Ectodermal cell (in vitro differentiated cells): Measurements from ENCODE around the gene STAC.
"Not testable (repeated sequence)": the region's sequence is repeated elsewhere in the genome, so short reads cannot be mapped to it uniquely, and the experiment has no call there.

Source experiments
- H3K27ac ChIP-seq: 2 replicates; pipeline ENCODE4 v1.7.0; 2013; ENCODE audit warnings: mild to moderate bottlenecking, low read depth, low read length; ENCODE audit not compliant: insufficient read depth, poor library complexity, severe bottlenecking
- H3K27me3 ChIP-seq: 2 replicates; pipeline ENCODE4 v1.7.0; 2013; ENCODE audit warnings: mild to moderate bottlenecking, low read length; ENCODE audit not compliant: insufficient read depth, control insufficient read depth, poor library complexity, severe bottlenecking
- H3K36me3 ChIP-seq: one replicate; pipeline ENCODE4 v1.7.0; 2013; ENCODE audit warnings: low read length; ENCODE audit not compliant: control insufficient read depth, insufficient read depth
- H3K4me1 ChIP-seq: one replicate; pipeline ENCODE4 v1.7.0; 2013; ENCODE audit warnings: low read length; ENCODE audit not compliant: control insufficient read depth, insufficient read depth
- H3K4me3 ChIP-seq: 2 replicates; pipeline ENCODE4 v1.7.0; 2013; ENCODE audit warnings: low read depth, low read length, control low read depth; ENCODE audit not compliant: insufficient read depth
- H3K9me3 ChIP-seq: 2 replicates; pipeline ENCODE4 v1.7.0; 2013; ENCODE audit warnings: mild to moderate bottlenecking, low read length, moderate library complexity; ENCODE audit not compliant: control insufficient read depth
- WGBS, 2 experiments: methylation state at CpG; one replicate each; pipeline ENCODE4 v1.1.7; 2013; ENCODE audit warnings: missing lambda C conversion rate in 2 of 2; 5-methylcytosine and 5-hydroxymethylcytosine counted together

Gene STAC

DNA sequence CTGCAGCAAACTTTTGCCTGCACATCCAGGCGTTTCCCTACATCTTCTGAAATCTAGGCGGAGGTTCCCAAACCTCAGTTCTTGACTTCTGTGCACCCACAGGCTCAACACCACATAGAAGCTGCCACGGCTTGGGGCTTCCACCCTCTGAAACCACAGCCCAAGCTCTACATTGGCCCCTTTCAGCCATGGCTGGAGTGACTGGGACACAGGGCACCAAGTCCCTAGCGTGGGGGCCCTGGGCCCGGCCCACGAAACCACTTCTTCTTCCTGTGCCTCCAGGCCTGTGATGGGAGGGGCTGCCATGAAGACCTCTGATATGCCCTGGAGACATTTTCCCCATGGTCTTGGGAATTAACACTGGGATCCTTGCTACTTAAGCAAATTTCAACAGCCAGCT is 91.7 kb downstream of the STAC start:
- H3K27ac ChIP-seq, H3K4me1 ChIP-seq, H3K27me3 ChIP-seq, H3K4me3 ChIP-seq, H3K36me3 ChIP-seq, H3K9me3 ChIP-seq: not testable (repeated sequence)
- WGBS, 2 experiments: 93 to 94% methylated on average over 6 of the region's 6 CpGs

GRCh38 chr3:36475558-36475957 is 95.3 kb downstream of the STAC start:
- 93 to 96% methylated on average over 2 of the region's 2 CpGs for WGBS, 2 experiments

DNA sequence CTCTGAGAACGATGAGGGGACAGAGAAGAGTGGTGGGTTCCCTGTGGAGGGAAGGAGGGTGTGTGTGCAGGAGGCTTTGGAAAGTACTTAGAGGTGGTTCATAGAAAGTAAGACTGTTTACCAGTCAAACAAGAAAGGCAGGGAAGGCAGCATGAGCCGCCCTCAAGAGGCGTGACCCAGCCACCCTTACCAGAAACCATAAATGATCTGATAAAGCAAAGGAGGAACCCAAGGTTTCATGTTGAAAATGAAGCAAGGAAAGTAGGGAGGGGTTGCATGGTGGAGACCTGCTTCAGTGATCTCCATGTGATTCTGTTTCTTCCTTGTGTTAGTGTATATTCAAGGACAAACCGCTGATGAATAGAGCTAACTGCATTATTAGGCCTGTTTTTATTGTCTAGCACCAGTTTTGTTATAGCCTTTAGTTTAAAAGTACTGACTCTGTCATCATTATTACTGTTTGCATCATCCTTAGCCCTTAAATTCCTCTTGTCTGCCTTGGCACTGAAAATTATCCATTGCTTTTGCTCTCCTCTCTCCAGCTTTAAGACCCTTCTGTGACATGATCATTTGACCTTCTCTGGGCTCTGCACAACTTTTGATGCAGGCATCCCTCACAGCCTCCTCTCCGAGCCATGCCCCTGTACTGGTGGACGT is 96.1 kb downstream of the STAC start:
- peaks cover 3% of the 10 kb centered on the region for H3K9me3 ChIP-seq
- H3K27ac ChIP-seq: no peak overlapping the region
- H3K27me3 ChIP-seq: no peaks in the 10 kb centered on the region
- no peak overlapping the region for H3K4me3 ChIP-seq
- H3K36me3 ChIP-seq: no peaks in the 10 kb centered on the region
- H3K4me1 ChIP-seq: no peaks in the 10 kb centered on the region
- WGBS, 2 experiments: 89 to 94% methylated on average over 5 to 6 of the region's 6 CpGs

More at GRCh38 chr3:36475558-36475957, 95.3 kb downstream of the STAC start:
- peaks cover 3% of the 10 kb centered on the region for H3K9me3 ChIP-seq
- H3K4me3 ChIP-seq: no peak overlapping the region
- no peak overlapping the region for H3K27ac ChIP-seq
- H3K27me3 ChIP-seq: no peaks in the 10 kb centered on the region
- no peaks in the 10 kb centered on the region for H3K36me3 ChIP-seq
- H3K4me1 ChIP-seq: no peaks in the 10 kb centered on the region

- Histone ChIP-seq H3K36me3 (no peaks in the 10 kb centered on the region), H3K4me3 (no peak overlapping the region), H3K27ac (no peak overlapping the region), H3K27me3 (no peaks in the 10 kb centered on the region), H3K9me3 (peaks cover 3% of the 10 kb centered on the region), H3K4me1 (no peaks in the 10 kb centered on the region)
- 80% methylated on average over 7 of the region's 7 CpGs for WGBS, 2 experiments
These were observed 97.4 kb downstream of the STAC start for GRCh38 chr3:36477655-36478054.

DNA sequence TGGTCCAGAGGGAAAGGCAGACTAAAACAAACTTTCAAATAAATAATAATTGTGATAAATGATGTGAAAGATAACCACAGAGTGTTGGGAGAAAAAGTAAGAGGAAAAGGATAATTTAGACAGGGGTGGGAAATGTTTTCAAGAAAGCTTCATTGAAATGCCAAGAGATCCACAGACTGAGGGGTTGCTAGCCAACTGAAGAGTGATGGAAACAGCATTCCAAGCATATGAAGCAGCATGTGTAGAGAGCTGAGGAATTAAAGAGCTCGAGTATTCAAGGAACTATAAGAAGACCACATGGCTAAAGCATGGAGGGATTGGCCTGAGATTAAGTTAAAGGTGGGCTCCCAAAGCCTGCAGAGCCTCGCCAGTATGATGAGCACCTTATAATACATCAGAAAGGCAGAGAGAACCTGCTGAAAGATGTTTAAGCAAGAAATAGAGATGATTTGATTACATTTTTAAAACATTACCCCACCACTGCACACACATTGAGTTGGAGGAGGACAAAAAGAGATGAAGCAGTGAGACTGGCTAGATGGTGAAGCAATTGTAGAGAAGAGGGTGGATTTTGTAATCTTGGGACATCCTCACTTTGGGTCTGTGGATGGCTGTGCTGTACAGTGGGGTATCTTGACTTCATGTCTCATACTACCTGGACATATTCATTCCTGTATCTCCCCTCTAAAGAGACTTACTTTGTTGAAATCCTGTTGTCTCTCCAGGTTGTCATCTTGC is 100.8 kb downstream of the STAC start:
- H3K27ac ChIP-seq: no peak overlapping the region
- H3K27me3 ChIP-seq: no peaks in the 10 kb centered on the region
- H3K4me1 ChIP-seq: no peaks in the 10 kb centered on the region
- 86 to 87% methylated on average over 2 of the region's 2 CpGs for WGBS, 2 experiments
- no peak overlapping the region for H3K4me3 ChIP-seq
- peaks cover 3% of the 10 kb centered on the region for H3K9me3 ChIP-seq
- no peaks in the 10 kb centered on the region for H3K36me3 ChIP-seq

- Histone ChIP-seq H3K9me3 (peaks cover 3% of the 10 kb centered on the region), H3K36me3 (no peaks in the 10 kb centered on the region), H3K27ac (no peak overlapping the region), H3K27me3 (no peaks in the 10 kb centered on the region), H3K4me1 (no peaks in the 10 kb centered on the region), H3K4me3 (no peak overlapping the region)
- 91 to 92% methylated on average over 4 of the region's 4 CpGs for WGBS, 2 experiments
These were observed 102.0 kb downstream of the STAC start for GRCh38 chr3:36482256-36482655.

DNA sequence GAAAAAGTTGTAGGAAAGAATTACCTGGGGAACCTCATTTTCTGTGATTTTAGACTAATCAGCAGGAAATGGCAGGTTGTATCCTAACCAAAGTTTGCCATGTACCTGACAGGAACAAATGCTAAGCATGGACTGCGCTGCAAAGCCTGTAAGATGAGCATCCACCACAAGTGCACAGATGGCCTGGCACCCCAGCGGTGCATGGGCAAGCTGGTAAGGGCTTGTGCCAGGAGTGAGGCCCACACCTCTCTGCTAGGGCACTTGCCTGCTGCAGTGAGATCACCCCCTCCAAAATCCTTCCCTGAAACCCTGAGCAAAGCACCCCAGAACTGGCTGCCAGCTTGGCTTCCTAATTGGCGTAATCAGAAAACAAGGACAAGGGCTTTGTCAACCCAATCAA is 102.6 kb downstream of the STAC start:
- Histone ChIP-seq H3K9me3 (peaks cover 3% of the 10 kb centered on the region), H3K4me1 (no peaks in the 10 kb centered on the region), H3K4me3 (no peak overlapping the region), H3K36me3 (no peaks in the 10 kb centered on the region), H3K27ac (no peak overlapping the region), H3K27me3 (no peaks in the 10 kb centered on the region)
- 93 to 96% methylated on average over 3 of the region's 3 CpGs for WGBS, 2 experiments

DNA sequence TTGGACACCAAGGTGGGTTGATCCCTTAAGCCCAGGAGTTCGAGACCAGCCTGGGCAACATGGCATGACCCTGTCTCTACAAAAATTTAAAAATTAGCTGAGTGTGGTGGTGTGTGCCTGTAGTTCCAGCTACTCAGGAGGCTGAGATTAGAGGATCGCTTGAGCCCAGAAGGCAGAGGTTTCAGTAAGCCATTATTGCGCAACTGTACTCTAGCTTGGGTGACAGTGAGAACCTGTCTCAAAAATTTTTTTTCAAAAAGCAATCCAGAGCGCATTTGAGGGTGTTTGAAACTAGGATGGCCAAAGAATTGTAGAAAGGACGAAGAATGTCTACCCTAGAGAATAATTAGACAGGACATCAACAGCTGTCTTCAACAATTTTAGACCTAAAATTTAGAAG is 103.4 kb downstream of the STAC start:
- H3K27me3 ChIP-seq: no peaks in the 10 kb centered on the region
- peaks cover 3% of the 10 kb centered on the region for H3K9me3 ChIP-seq
- WGBS, 2 experiments: 95% methylated on average over 5 of the region's 5 CpGs

DNA sequence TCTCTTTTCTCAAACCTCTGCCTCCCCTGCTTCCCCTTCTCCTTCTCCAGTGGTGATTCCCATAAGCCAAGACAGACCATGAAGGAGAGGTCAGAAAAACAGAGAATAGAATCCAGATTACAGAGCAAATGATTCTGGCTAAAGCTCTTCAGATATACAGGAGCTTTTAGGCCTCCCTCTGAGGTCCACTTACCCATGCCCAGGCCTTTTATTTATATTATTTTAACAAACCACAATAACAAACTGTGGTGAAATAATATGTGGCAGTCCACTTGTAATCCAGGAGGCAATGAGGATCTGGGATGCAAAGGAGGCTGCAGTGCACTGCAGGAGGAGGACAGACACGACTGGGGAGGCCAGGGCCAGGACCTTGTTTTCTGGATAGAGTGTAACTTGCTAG is 104.1 kb downstream of the STAC start:
- Histone ChIP-seq H3K27me3 (no peaks in the 10 kb centered on the region), H3K27ac (no peak overlapping the region), H3K4me1 (no peaks in the 10 kb centered on the region), H3K36me3 (no peaks in the 10 kb centered on the region), H3K4me3 (no peak overlapping the region), H3K9me3 (no peaks in the 10 kb centered on the region)
- WGBS, 2 experiments: 77 to 90% methylated on average over 1 of the region's 1 CpG

More for the DNA sequence above, 103.4 kb downstream of the STAC start:
- no peak overlapping the region for H3K4me3 ChIP-seq
- H3K4me1 ChIP-seq: no peaks in the 10 kb centered on the region
- no peaks in the 10 kb centered on the region for H3K36me3 ChIP-seq
- no peak overlapping the region for H3K27ac ChIP-seq

DNA sequence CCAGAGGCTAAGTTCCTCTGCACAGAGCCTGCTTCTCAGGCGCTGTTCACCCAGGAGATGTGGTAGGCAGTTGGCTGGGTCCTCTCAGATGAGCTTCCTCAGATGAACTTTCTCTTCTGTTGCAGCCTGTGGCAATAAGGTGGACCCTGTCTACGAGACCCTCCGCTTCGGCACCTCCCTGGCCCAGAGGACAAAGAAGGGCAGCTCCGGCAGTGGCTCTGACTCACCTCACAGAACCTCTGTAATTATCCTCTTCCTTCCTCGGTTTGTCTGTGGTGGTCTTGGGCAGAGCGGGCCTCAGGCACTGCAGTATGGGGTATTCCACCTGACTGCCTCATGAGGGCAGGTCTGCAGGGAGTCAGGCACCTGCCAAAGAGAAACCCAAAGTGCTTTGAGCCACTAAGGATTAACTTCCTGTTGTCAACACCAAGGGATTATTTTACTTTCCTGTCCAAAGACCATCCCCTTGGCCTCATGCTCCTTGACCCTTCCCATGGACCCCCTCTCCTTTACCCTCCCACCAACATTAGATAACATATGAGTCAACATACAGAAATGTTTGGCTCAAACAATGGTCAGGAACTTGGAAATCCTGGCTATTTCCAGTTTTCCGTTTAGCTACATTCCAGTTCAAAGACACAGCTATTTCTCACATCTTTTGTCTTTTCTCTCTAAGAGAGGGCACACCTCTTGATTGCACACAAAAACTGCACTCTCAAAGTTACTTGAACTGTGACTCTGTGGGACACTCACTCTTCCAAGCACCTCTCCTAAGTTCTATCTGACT is 105.9 kb downstream of the STAC start:
- no peaks in the 10 kb centered on the region for H3K27me3 ChIP-seq
- no peaks in the 10 kb centered on the region for H3K9me3 ChIP-seq
- H3K27ac ChIP-seq: no peak overlapping the region
- H3K36me3 ChIP-seq: no peaks in the 10 kb centered on the region
- no peaks in the 10 kb centered on the region for H3K4me1 ChIP-seq
- 94 to 98% methylated on average over 8 of the region's 8 CpGs for WGBS, 2 experiments
- no peak overlapping the region for H3K4me3 ChIP-seq
